ENCODE results near the gene SH3PXD2B. TPM values are rescaled to one million over a fixed set of nuclear protein-coding genes. Genes with fewer than 3 reads are reported as not detected.

Gene SH3PXD2B
- 11.5 and 20.9 TPM in 2 replicates for total RNA-seq

GRCh38 chr5:172454358-172455086, at the start of gene SH3PXD2B:
SH3PXD2B (minus strand) TSS chr5:172454525; CDS start chr5:172454352, 173 bp downstream.

GRCh38 chr5:172283020-172283861, 171.1 kb downstream of the SH3PXD2B start, which contains the start of gene UBTD2:
UBTD2 (minus strand) TSS chr5:172283764; CDS start chr5:172283665, 99 bp downstream.

Other genes starting within 250 kb of the SH3PXD2B start
- gene UBTD2, start 170.8 kb downstream of the SH3PXD2B start, total RNA-seq, result 15.4 and 24.3 TPM in 2 replicates
- gene NEURL1B, start 186.7 kb upstream of the SH3PXD2B start, total RNA-seq, result 0.09 and 0.11 TPM in 2 replicates

Measured in dermis lymphatic vessel endothelial cell (primary cell).